ENCODE results near the gene CCND2.

Gene CCND2

GRCh38 chr12:4283512-4284255, 10.1 kb downstream of the CCND2 start:
- no peak overlapping the region for H3K4me3 ChIP-seq (ENCODE audit: low read depth, low read length)
- DNase-seq (ENCODE audit: low read depth): no peak
- TF ChIP-seq CTCF (IDR thresholded peaks at IDR 0.05; ENCODE audit: low read depth, low read length) (no peak), POLR2A (IDR thresholded peaks at IDR 0.05; ENCODE audit: extremely low read depth, insufficient read length) (no peak), MAX (IDR thresholded peaks at IDR 0.05; ENCODE audit: low read depth, low read length) (no peak), MYC (IDR thresholded peaks at IDR 0.05; ENCODE audit: low read depth, low read length) (no peak)

GRCh38 chr12:4284306-4284705, 10.7 kb downstream of the CCND2 start:
- DNase-seq (ENCODE audit: low read depth): no peak
- TF ChIP-seq MYC (IDR thresholded peaks at IDR 0.05; ENCODE audit: low read depth, low read length) (no peak), MAX (IDR thresholded peaks at IDR 0.05; ENCODE audit: low read depth, low read length) (no peak), POLR2A (IDR thresholded peaks at IDR 0.05; ENCODE audit: extremely low read depth, insufficient read length) (no peak), CTCF (IDR thresholded peaks at IDR 0.05; ENCODE audit: low read depth, low read length) (no peak)
- H3K4me3 ChIP-seq (ENCODE audit: low read depth, low read length): no peak overlapping the region

- no peak overlapping the region for H3K4me3 ChIP-seq (ENCODE audit: low read depth, low read length)
- no peak for TF ChIP-seq MAX (IDR thresholded peaks at IDR 0.05; ENCODE audit: low read depth, low read length)
- no peak for TF ChIP-seq MYC (IDR thresholded peaks at IDR 0.05; ENCODE audit: low read depth, low read length)
- TF ChIP-seq POLR2A (IDR thresholded peaks at IDR 0.05; ENCODE audit: extremely low read depth, insufficient read length): no peak
- TF ChIP-seq CTCF (IDR thresholded peaks at IDR 0.05; ENCODE audit: low read depth, low read length): no peak
- no peak for DNase-seq (ENCODE audit: low read depth)
These were observed 11.5 kb downstream of the CCND2 start for GRCh38 chr12:4285070-4285469.

- DNase-seq (ENCODE audit: low read depth): peak; percentile 55
- no peak overlapping the region for H3K4me3 ChIP-seq (ENCODE audit: low read depth, low read length)
- TF ChIP-seq MAX (IDR thresholded peaks at IDR 0.05; ENCODE audit: low read depth, low read length): no peak
- no peak for TF ChIP-seq POLR2A (IDR thresholded peaks at IDR 0.05; ENCODE audit: extremely low read depth, insufficient read length)
- no peak for TF ChIP-seq MYC (IDR thresholded peaks at IDR 0.05; ENCODE audit: low read depth, low read length)
- TF ChIP-seq CTCF (IDR thresholded peaks at IDR 0.05; ENCODE audit: low read depth, low read length): no peak
These were observed 12.7 kb downstream of the CCND2 start for GRCh38 chr12:4286228-4286627.

GRCh38 chr12:4286771-4287317, 13.3 kb downstream of the CCND2 start:
- TF ChIP-seq MAX (IDR thresholded peaks at IDR 0.05; ENCODE audit: low read depth, low read length) (no peak), MYC (IDR thresholded peaks at IDR 0.05; ENCODE audit: low read depth, low read length) (no peak), CTCF (IDR thresholded peaks at IDR 0.05; ENCODE audit: low read depth, low read length) (no peak), POLR2A (IDR thresholded peaks at IDR 0.05; ENCODE audit: extremely low read depth, insufficient read length) (peak; percentile 20)
- H3K4me3 ChIP-seq (ENCODE audit: low read depth, low read length): no peak overlapping the region
- no peak for DNase-seq (ENCODE audit: low read depth)
